ENCODE results near the gene SLC25A13.

SLC25A13 gene

DNA sequence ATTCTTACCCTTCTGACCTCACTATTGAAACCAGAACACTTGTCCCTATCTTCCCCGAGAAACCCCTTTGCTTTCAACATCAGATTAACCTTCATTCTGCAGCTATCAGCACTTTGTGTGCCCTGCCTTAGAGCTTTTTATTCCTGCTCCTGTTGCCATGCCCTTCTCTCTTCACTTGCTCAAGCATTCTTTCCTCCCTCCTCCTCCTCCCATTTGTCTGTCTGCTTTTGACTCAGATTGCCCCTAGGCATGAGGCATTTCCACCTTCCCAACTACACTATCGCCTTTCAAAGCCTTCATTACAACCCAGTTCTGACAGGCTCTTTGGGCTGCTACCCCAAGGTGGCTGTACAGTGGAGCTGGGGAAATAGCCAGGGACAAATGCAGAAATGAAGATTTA is 143.3 kb downstream of the SLC25A13 start:
- TF ChIP-seq CTCF (conservative IDR thresholded peaks at IDR 0.05; ENCODE audit: control insufficient read depth, insufficient read depth, low read depth, low read length), result no peak
- DNase-seq (ENCODE audit: low read depth), result no peak
- H3K4me3 ChIP-seq (ENCODE audit: control insufficient read depth, low read depth, low read length), result no peak overlapping the region

GRCh38 chr7:96177353-96177752 is 144.5 kb downstream of the SLC25A13 start:
- no peak for DNase-seq (ENCODE audit: low read depth)
- no peak overlapping the region for H3K4me3 ChIP-seq (ENCODE audit: control insufficient read depth, low read depth, low read length)
- no peak for TF ChIP-seq CTCF (conservative IDR thresholded peaks at IDR 0.05; ENCODE audit: control insufficient read depth, insufficient read depth, low read depth, low read length)

DNA sequence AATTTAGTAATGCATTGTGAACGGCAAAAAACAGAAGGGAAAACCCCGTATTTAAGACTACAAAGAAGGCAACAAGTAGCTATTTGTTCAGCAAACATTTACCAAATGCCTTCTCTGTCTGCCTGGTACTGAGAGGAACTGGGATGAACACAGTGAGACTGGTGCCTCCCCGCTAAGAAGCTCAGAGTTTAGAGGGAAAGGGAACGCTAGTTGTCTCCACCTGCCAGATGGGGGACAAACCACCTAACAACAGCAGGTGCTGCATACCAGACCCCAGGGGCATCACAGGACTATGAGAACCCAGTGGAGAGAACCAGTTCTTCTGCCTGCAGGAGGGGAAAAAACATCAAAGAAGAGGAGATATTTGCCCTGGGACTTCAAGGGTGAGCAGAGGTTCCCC is 147.1 kb downstream of the SLC25A13 start:
- no peak for DNase-seq (ENCODE audit: low read depth)
- TF ChIP-seq CTCF (conservative IDR thresholded peaks at IDR 0.05; ENCODE audit: control insufficient read depth, insufficient read depth, low read depth, low read length), result no peak
- H3K4me3 ChIP-seq (ENCODE audit: control insufficient read depth, low read depth, low read length), result no peak overlapping the region

DNA sequence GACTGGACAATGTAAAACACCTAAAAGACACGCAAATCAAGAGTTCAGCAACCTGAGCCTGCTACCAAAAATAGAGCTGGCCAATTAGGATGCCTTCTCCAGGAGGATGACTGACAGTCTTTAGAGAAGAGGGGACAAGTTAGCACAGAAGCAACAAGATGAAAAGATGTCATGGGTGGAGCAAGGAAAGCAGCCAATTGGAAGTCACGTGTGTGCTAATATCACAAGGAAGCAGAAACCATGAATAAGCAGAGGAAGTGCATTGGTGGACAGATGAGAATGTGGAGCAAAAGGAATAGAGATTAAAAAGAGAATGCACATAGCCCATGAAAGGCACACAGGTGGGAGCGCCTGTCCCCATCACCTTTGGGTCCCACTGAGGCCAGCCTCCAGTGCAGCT is 148.1 kb downstream of the SLC25A13 start:
- TF ChIP-seq CTCF (conservative IDR thresholded peaks at IDR 0.05; ENCODE audit: control insufficient read depth, insufficient read depth, low read depth, low read length), result no peak
- no peak overlapping the region for H3K4me3 ChIP-seq (ENCODE audit: control insufficient read depth, low read depth, low read length)
- DNase-seq (ENCODE audit: low read depth), result no peak

- no peak for DNase-seq (ENCODE audit: low read depth)
- TF ChIP-seq CTCF (conservative IDR thresholded peaks at IDR 0.05; ENCODE audit: control insufficient read depth, insufficient read depth, low read depth, low read length), result no peak
- no peak overlapping the region for H3K4me3 ChIP-seq (ENCODE audit: control insufficient read depth, low read depth, low read length)
Observed at GRCh38 chr7:96169439-96169838, 152.5 kb downstream of the SLC25A13 start.

GRCh38 chr7:96167424-96167823 is 154.5 kb downstream of the SLC25A13 start:
- TF ChIP-seq CTCF (conservative IDR thresholded peaks at IDR 0.05; ENCODE audit: control insufficient read depth, insufficient read depth, low read depth, low read length), result no peak
- H3K4me3 ChIP-seq (ENCODE audit: control insufficient read depth, low read depth, low read length), result no peak overlapping the region
- DNase-seq (ENCODE audit: low read depth), result no peak

- H3K4me3 ChIP-seq (ENCODE audit: control insufficient read depth, low read depth, low read length), result no peak overlapping the region
- no peak for TF ChIP-seq CTCF (conservative IDR thresholded peaks at IDR 0.05; ENCODE audit: control insufficient read depth, insufficient read depth, low read depth, low read length)
- no peak for DNase-seq (ENCODE audit: low read depth)
Observed at GRCh38 chr7:96161897-96162296, 160.0 kb downstream of the SLC25A13 start.

Measured in fibroblast of mammary gland (primary cell).